Measurements from ENCODE around the gene SEC31B. TPM values are rescaled to one million over a fixed set of nuclear protein-coding genes. Genes with fewer than 3 reads are reported as not detected.
A peak's percentile ranks its signal among the peaks of the same experiment; 100 is the strongest.

SEC31B gene
- total RNA-seq, 8 experiments from 2014 or later = 3.0 to 24.0 (median 6.4) TPM

DNA sequence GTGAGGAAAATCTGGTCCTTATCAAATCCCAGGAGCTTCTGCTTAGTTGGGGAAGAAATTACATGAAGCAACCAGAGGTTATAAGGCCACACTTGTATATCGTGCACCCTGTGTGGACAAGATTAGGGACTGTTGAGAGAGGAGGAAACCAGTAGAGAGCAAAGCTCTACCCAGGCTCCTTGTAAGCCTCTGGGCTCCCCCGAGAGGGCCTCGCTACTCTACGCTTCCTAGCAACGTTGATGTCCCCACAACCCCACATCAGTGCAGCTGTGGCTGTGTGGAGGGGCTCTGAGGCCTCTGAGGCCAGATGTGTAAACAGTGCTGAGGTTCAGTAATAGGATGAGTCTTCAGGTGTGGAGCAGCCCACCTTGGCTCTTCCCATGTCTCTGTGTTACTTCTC is 32.1 kb upstream of the SEC31B start:
- H3K4me1 ChIP-seq (replicated peaks in 1 of 2) = no peaks in the 10 kb centered on the region
- 40 to 100% (median 73%) methylated on average over 1 to 3 of the region's 5 CpGs; no CpG with 5 or more reads in 6 of the 10 experiments for WGBS, 10 experiments
- no peak overlapping the region for H3K27ac ChIP-seq
- H3K4me3 ChIP-seq = no peak overlapping the region
- in situ Hi-C loops (cut with MboI; ENCODE audit: low pct_unique_long_range_greater_than_20kb in 2 of 9, low sequenced_read_pairs in 9 of 9, unreplicated experiment in 9 of 9) = loop anchor here in 4 of 9 experiments (25.0 kb wide), 3 partner anchors 186 to 336 kb away; partner anchors contain the start of gene PAX2 (in 2 of the 4)
- no peak for ATAC-seq (replicated peaks in 6 of 8)

GRCh38 chr10:100551196-100551595 is 31.5 kb upstream of the SEC31B start:
- no peak overlapping the region for H3K4me3 ChIP-seq
- no peak overlapping the region for H3K27ac ChIP-seq
- no peak for ATAC-seq (replicated peaks in 6 of 8)
- 60 to 100% (median 81%) methylated on average over 1 to 4 of the region's 4 CpGs; no CpG with 5 or more reads in 3 of the 10 experiments for WGBS, 10 experiments
- no peaks in the 10 kb centered on the region for H3K4me1 ChIP-seq (replicated peaks in 1 of 2)
- in situ Hi-C loops (cut with MboI; ENCODE audit: low pct_unique_long_range_greater_than_20kb in 2 of 9, low sequenced_read_pairs in 9 of 9, unreplicated experiment in 9 of 9) = loop anchor here in 4 of 9 experiments (25.0 kb wide), 3 partner anchors 186 to 336 kb away; partner anchors contain the start of gene PAX2 (in 2 of the 4)

- WGBS, 10 experiments = 80 to 100% (median 100%) methylated on average over 1 to 5 of the region's 5 CpGs; no CpG with 5 or more reads in 2 of the 10 experiments
- in situ Hi-C loops (cut with MboI; ENCODE audit: low pct_unique_long_range_greater_than_20kb in 2 of 9, low sequenced_read_pairs in 9 of 9, unreplicated experiment in 9 of 9) = no loop called here
Observed at GRCh38 chr10:100544950-100545349, 25.3 kb upstream of the SEC31B start.

DNA sequence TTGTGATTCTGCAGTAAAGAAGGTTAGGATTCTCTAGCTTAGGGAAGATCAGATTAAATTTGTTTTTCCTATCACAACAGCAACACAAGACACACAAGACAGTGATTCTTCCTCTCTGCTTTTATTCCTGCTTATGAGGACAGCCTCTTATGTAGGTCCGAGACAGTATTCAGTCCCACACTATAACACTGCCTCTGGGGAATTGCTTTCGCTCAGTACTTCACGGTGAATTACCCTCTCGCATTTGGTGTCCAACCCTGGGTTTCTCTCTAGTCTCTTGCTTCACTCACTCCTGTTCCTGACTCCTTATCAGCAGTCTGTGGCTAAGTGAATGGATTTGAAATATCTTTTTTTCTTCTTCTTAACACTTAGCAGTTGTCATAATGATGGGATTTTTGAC is 17.8 kb upstream of the SEC31B start:
- WGBS, 10 experiments = 80 to 100% (median 93%) methylated on average over 1 to 4 of the region's 4 CpGs; no CpG with 5 or more reads in 2 of the 10 experiments
- H3K4me1 ChIP-seq (replicated peaks in 1 of 2) = peaks cover 8 to 14% of the 10 kb centered on the region in 2 donors
- in situ Hi-C loops (cut with MboI; ENCODE audit: low pct_unique_long_range_greater_than_20kb in 2 of 9, low sequenced_read_pairs in 9 of 9, unreplicated experiment in 9 of 9) = no loop called here
- no peak overlapping the region for H3K4me3 ChIP-seq
- H3K27ac ChIP-seq = no peak overlapping the region
- ATAC-seq (replicated peaks in 6 of 8) = no peak

More at GRCh38 chr10:100544950-100545349, 25.3 kb upstream of the SEC31B start:
- ATAC-seq (replicated peaks in 6 of 8) = no peak
- no peak overlapping the region for H3K4me3 ChIP-seq
- no peak overlapping the region for H3K27ac ChIP-seq
- no peaks in the 10 kb centered on the region for H3K4me1 ChIP-seq (replicated peaks in 1 of 2)

DNA sequence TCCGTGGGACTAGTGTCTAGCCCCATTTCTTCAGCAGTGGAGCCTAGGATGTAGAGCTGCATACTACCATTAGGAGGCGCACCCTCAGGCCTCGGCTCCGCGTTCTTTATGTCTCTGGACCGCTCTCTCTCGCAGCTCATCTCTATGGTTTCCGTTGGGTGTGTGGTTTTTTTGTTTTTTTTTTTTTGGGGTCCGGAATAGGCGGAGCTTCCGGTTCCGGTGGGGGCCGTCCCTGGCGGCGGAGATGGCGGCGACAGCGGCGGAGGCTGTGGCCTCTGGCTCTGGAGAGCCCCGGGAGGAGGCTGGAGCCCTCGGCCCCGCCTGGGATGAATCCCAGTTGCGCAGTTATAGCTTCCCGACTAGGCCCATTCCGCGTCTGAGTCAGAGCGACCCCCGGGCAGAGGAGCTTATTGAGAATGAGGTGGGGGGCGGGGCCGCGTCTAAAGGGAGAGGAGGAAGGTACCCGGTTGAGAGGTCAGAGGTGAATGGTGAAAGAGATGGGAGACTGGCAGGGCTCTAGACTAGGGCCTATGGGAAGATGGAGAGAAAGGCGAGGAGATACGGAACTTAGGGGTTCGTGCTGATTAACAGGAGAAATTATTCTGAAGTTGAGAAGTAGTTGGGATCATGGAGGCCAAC is 16.2 kb upstream of the SEC31B start, which contains the start of gene HIF1AN:
Gene HIF1AN (plus strand): TSS at position 229 of the 639 bp plus-strand sequence. CDS start 16 bp downstream, at position 245.
- H3K4me3 ChIP-seq = peak within 1 kb of the TSS; percentile 56 to 95 (median 77)
- 0 to 9% (median 0%) methylated on average over 1 to 15 of the region's 35 CpGs; no CpG with 5 or more reads in 2 of the 10 experiments for WGBS, 10 experiments
- in situ Hi-C loops (cut with MboI; ENCODE audit: low pct_unique_long_range_greater_than_20kb in 2 of 9, low sequenced_read_pairs in 9 of 9, unreplicated experiment in 9 of 9) = no loop called here
- peaks cover 8 to 14% of the 10 kb centered on the region in 2 donors for H3K4me1 ChIP-seq (replicated peaks in 1 of 2)
- H3K27ac ChIP-seq = peak within 1 kb of the TSS; percentile 61 to 76
- ATAC-seq (replicated peaks in 6 of 8) = peak; percentile 95 to 98 (median 98)

- no peak overlapping the region for H3K27ac ChIP-seq
- ATAC-seq (replicated peaks in 6 of 8) = peak in 7 of 8 experiments; percentile 6 to 23 (median 11)
- in situ Hi-C loops (cut with MboI; ENCODE audit: low pct_unique_long_range_greater_than_20kb in 2 of 9, low sequenced_read_pairs in 9 of 9, unreplicated experiment in 9 of 9) = no loop called here
- H3K4me1 ChIP-seq (replicated peaks in 1 of 2) = peaks cover 8 to 14% of the 10 kb centered on the region in 2 donors
- WGBS, 10 experiments = 48 to 100% (median 67%) methylated on average over 2 to 4 of the region's 4 CpGs; no CpG with 5 or more reads in 1 of the 10 experiments
- peak overlapping the region; percentile 56 to 95 (median 77) for H3K4me3 ChIP-seq
Observed at GRCh38 chr10:100535338-100535714, 15.7 kb upstream of the SEC31B start.

GRCh38 chr10:100534726-100535125 is 15.1 kb upstream of the SEC31B start:
- in situ Hi-C loops (cut with MboI; ENCODE audit: low pct_unique_long_range_greater_than_20kb in 2 of 9, low sequenced_read_pairs in 9 of 9, unreplicated experiment in 9 of 9) = no loop called here
- no peak for ATAC-seq (replicated peaks in 6 of 8)
- WGBS, 10 experiments = 40 to 80% methylated on average over 1 to 2 of the region's 2 CpGs; no CpG with 5 or more reads in 8 of the 10 experiments
- H3K27ac ChIP-seq = no peak overlapping the region
- no peak overlapping the region for H3K4me3 ChIP-seq
- H3K4me1 ChIP-seq (replicated peaks in 1 of 2) = peaks cover 11 to 17% of the 10 kb centered on the region in 2 donors

DNA sequence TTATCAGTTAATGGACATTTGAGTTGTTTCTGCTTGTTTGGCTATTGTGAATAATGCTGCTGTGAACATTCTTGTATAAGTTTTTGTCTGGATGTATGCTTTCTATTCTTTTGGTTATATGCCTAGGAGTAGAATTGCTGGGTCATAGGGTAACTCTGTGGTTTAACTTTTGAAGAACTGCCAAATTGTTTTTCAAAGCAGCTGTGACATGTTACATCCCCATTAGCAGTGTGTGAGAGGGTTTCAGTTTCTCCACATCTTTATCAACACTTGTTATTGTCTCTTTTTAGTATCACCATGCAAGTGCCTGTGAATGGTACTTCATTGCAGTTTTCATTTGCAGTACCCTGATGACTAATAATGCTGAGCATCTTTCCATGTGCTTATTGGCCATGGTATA is 12.1 kb upstream of the SEC31B start:
- Histone ChIP-seq H3K4me3 (no peak overlapping the region), H3K4me1 (replicated peaks in 1 of 2) (peaks cover 14 to 20% of the 10 kb centered on the region in 2 donors), H3K27ac (no peak overlapping the region)
- ATAC-seq (replicated peaks in 6 of 8) = no peak
- in situ Hi-C loops (cut with MboI; ENCODE audit: low pct_unique_long_range_greater_than_20kb in 2 of 9, low sequenced_read_pairs in 9 of 9, unreplicated experiment in 9 of 9) = no loop called here

DNA sequence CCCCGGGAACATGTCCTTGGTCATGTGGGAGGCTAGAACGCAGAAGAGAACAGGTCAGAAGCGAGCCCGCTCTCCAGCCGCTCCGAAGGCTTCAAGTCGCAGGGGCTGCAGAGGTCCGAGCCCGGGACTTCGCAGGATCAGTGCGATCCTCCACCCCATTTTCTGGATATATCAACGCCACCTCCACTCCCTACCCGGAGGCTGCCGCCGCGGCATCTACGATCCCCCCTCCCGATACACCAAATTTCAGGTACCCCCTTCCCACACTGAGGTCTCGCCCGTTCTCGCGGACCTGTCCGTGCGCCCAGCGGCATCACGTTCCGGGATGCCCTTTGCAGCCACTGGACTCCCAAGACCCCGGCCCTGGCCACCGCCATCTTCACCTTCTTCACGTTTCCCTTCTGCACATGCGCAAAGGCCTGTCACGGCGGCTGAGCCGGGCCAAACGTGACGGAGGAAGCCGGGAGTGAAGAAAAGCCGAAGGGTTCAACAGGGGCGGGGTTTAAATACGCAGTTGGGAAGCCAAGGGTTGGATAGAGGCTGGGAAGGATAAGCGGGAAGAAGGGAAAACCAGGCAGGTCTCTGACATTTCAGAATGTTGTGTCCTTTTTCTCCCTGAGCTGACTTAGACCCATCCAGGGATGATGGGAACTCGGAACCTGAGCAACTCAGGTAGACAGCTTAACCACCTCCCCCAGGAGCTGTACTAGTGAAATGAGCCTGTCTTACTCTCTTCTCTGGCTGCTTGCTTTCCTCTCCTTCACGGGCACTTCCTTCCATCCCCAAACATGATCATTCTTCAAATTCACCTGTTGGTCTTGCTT is 10.0 kb upstream of the SEC31B start, which contains the start of gene NDUFB8:
Gene NDUFB8 (minus strand): TSS at position 397 of the 824 bp plus-strand sequence. CDS start 20 bp downstream, at position 377.
- Histone ChIP-seq H3K4me3 (peak within 1 kb of the TSS; percentile 70 to 89 (median 77)), H3K4me1 (replicated peaks in 1 of 2) (peaks cover 9 to 16% of the 10 kb centered on the region in 2 donors), H3K27ac (peak within 1 kb of the TSS; percentile 80 to 90)
- peak; percentile 88 to 96 (median 92) for ATAC-seq (replicated peaks in 6 of 8)
- in situ Hi-C loops (cut with MboI; ENCODE audit: low pct_unique_long_range_greater_than_20kb in 2 of 9, low sequenced_read_pairs in 9 of 9, unreplicated experiment in 9 of 9) = no loop called here
- 0 to 40% (median 0%) methylated on average over 1 to 19 of the region's 43 CpGs; no CpG with 5 or more reads in 3 of the 10 experiments for WGBS, 10 experiments

- Histone ChIP-seq H3K4me3 (peak overlapping the region; percentile 70 to 89 (median 77)), H3K4me1 (replicated peaks in 1 of 2) (peaks cover 9 to 16% of the 10 kb centered on the region in 2 donors), H3K27ac (peak overlapping the region; percentile 80 to 90)
- in situ Hi-C loops (cut with MboI; ENCODE audit: low pct_unique_long_range_greater_than_20kb in 2 of 9, low sequenced_read_pairs in 9 of 9, unreplicated experiment in 9 of 9) = no loop called here
- peak; percentile 12 to 74 (median 48) for ATAC-seq (replicated peaks in 6 of 8)
- WGBS, 10 experiments = 0 to 40% (median 1%) methylated on average over 1 to 7 of the region's 18 CpGs; no CpG with 5 or more reads in 2 of the 10 experiments
Observed at GRCh38 chr10:100528921-100529474, 9.3 kb upstream of the SEC31B start.

DNA sequence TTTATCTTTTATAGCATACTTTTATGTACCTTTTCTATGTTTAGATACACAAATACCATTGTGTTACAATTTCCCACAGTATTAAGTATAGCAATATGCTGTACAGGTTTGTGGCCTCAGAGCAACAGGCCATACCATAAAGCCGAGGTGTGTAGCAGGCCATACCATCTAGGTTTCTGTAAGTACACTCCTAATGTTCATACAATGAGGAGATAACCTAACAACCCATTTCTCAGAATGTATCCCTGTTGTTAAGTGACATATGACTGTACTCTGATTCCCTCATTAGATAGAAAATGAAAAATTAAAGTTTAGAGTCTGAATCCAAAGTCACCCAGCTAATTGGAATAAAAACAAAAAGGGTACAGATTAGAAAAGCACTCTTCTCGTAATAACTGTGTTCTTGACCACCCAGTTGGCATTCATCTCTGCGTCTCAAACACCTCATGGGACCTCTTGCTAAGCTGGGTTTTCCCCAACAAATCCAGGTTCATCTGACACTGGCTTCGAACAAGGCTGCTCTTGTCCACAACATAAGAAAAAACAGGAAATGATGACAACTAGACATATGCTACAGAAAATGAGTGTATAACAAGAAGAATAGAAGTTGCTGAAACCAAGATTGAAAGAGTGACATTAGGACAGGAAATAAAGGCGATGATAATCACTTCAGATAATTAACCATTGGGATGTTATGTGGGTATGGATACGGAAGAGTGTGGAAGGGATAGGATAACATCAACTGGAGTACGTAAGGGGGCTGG is 8.6 kb upstream of the SEC31B start:
- peak overlapping the region in 1 of 2 donors; percentile 53 for H3K27ac ChIP-seq

DNA sequence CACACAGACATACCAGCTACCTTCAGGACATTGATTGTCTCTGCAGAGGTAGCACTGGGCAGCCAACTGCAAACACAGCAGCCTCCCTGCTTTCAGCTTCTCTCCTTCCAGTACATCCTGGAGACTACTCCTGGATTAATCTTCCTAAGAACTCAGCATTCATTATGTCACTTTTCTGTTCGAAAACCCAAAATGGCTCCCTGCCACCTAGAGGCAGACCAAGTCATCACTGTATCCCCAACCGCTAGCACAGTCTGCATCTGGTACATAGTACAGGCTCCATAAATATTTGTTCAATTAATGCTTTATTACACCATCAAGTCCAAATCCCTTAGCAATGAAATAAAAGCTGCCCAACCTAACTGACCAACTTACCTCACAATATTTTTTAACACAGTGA is 5.0 kb upstream of the SEC31B start:
- H3K4me1 ChIP-seq (replicated peaks in 1 of 2) = peaks cover 10 to 16% of the 10 kb centered on the region in 2 donors
- in situ Hi-C loops (cut with MboI; ENCODE audit: low pct_unique_long_range_greater_than_20kb in 2 of 9, low sequenced_read_pairs in 9 of 9, unreplicated experiment in 9 of 9) = loop anchor here in 2 of 9 experiments (25.0 kb wide), 1 partner anchor 187 kb away; the partner anchor contains the start of genes PKD2L1 (in 2 of the 2) and SCD (in 2 of the 2)
- WGBS, 10 experiments = 75 to 100% (median 95%) methylated on average over 1 to 2 of the region's 2 CpGs; no CpG with 5 or more reads in 6 of the 10 experiments
- H3K4me3 ChIP-seq = no peak overlapping the region
- no peak overlapping the region for H3K27ac ChIP-seq
- no peak for ATAC-seq (replicated peaks in 6 of 8)

More for the DNA sequence above, 8.6 kb upstream of the SEC31B start:
- no peak for ATAC-seq (replicated peaks in 6 of 8)
- Histone ChIP-seq H3K4me1 (replicated peaks in 1 of 2) (peaks cover 9 to 16% of the 10 kb centered on the region in 2 donors), H3K4me3 (peak overlapping the region; percentile 70 to 89 (median 77))
- in situ Hi-C loops (cut with MboI; ENCODE audit: low pct_unique_long_range_greater_than_20kb in 2 of 9, low sequenced_read_pairs in 9 of 9, unreplicated experiment in 9 of 9) = no loop called here
- WGBS, 10 experiments = 37 to 87% (median 77%) methylated on average over 3 to 7 of the region's 7 CpGs; no CpG with 5 or more reads in 1 of the 10 experiments

Measured in motor neuron (in vitro differentiated cells).